Ishikawa (cell line): ENCODE measurements around the gene SNRPB2.

ENCODE experiments used
- CEBPB ChIP-seq: IDR thresholded peaks from 2 replicates; pipeline ENCODE4 v1.6.1; 2012
- CREB1 ChIP-seq: IDR thresholded peaks from 2 replicates; pipeline ENCODE4 v1.6.1; 2012; ENCODE audit warnings: low read depth
- EGR1 ChIP-seq: IDR thresholded peaks from 2 replicates; pipeline ENCODE4 v1.6.1; 2012
- EP300 ChIP-seq: IDR thresholded peaks from 2 replicates; pipeline ENCODE4 v1.6.1; 2012; ENCODE audit warnings: borderline replicate concordance
- FOXM1 ChIP-seq: IDR thresholded peaks from 2 replicates; pipeline ENCODE4 v1.6.1; 2012; ENCODE audit warnings: low read depth, borderline replicate concordance
- NFIC ChIP-seq: IDR thresholded peaks from 2 replicates; pipeline ENCODE4 v1.6.1; 2012
- RAD21 ChIP-seq: IDR thresholded peaks from 2 replicates; pipeline ENCODE4 v1.6.1; 2012; ENCODE audit warnings: low read depth
- TAF1 ChIP-seq: IDR thresholded peaks from 2 replicates; pipeline ENCODE4 v1.6.1; 2012; ENCODE audit warnings: low read depth, mild to moderate bottlenecking
- TCF12 ChIP-seq: IDR thresholded peaks from 2 replicates; pipeline ENCODE4 v1.6.1; 2012; ENCODE audit warnings: low read depth
- TEAD4 ChIP-seq: IDR thresholded peaks from 2 replicates; pipeline ENCODE4 v1.6.1; 2012
- USF1 ChIP-seq: IDR thresholded peaks from 2 replicates; pipeline ENCODE4 v1.6.1; 2012
- YY1 ChIP-seq: IDR thresholded peaks from 2 replicates; pipeline ENCODE4 v1.6.1; 2012; ENCODE audit warnings: low read depth
- ZBTB7A ChIP-seq: IDR thresholded peaks from 2 replicates; pipeline ENCODE4 v1.6.1; 2012; ENCODE audit warnings: low read depth
- TF ChIP-seq, protein P1 (sequence below): IDR thresholded peaks from 2 replicates; pipeline ENCODE4 v1.6.1; 2012; ENCODE audit warnings: low read depth, mild to moderate bottlenecking
- TF ChIP-seq, protein P2 (sequence below): IDR thresholded peaks from 2 replicates; pipeline ENCODE4 v1.6.1; 2012

The SNRPB2 gene

DNA sequence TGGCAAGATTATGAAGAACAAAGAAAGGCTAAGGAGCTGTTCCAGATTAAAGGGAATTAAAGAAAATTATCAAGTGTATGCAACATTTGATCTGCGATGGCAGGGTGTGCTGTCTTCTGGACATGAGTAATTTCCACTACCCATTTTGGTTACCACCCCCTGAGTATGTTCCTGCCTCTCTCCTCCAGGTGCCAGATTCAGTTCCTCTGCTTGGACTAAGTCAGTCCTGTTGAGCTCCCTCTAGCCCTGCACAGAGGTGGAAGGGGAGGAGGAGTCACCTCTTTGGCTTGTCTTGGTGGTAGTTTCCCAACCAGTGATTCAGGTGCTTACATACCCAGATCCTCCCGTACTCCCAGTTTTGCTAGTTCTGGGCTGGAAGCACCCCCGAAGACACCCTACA lies 22.2 kb upstream of the SNRPB2 start:
- TF ChIP-seq CEBPB (no peak), FOXM1 (no peak), EGR1 (no peak), CREB1 (no peak), TCF12 (no peak)
- TF ChIP-seq, protein P1, sequence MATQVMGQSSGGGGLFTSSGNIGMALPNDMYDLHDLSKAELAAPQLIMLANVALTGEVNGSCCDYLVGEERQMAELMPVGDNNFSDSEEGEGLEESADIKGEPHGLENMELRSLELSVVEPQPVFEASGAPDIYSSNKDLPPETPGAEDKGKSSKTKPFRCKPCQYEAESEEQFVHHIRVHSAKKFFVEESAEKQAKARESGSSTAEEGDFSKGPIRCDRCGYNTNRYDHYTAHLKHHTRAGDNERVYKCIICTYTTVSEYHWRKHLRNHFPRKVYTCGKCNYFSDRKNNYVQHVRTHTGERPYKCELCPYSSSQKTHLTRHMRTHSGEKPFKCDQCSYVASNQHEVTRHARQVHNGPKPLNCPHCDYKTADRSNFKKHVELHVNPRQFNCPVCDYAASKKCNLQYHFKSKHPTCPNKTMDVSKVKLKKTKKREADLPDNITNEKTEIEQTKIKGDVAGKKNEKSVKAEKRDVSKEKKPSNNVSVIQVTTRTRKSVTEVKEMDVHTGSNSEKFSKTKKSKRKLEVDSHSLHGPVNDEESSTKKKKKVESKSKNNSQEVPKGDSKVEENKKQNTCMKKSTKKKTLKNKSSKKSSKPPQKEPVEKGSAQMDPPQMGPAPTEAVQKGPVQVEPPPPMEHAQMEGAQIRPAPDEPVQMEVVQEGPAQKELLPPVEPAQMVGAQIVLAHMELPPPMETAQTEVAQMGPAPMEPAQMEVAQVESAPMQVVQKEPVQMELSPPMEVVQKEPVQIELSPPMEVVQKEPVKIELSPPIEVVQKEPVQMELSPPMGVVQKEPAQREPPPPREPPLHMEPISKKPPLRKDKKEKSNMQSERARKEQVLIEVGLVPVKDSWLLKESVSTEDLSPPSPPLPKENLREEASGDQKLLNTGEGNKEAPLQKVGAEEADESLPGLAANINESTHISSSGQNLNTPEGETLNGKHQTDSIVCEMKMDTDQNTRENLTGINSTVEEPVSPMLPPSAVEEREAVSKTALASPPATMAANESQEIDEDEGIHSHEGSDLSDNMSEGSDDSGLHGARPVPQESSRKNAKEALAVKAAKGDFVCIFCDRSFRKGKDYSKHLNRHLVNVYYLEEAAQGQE = no peak

DNA sequence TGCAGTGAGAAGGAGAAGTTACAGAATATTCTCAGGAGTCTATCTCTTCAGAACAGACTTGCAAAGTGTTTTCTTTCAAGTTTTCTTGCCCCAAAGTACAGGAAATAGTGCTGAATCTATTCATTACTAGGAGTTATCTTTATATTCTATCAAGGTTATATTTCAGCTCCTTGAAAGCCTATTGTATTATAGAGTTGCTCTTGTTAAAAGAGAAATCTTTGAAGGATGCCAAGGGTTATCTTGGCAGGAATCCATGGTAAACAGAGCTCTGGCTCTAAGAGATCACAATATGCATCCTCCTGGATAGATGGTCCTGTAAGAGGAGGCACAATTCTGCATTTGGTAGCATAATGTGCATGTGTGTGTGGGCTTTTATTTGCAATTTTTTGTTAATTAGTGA lies 21.2 kb upstream of the SNRPB2 start:
- TF ChIP-seq TCF12 = no peak
- no peak for TF ChIP-seq TAF1
- TF ChIP-seq, protein P2, sequence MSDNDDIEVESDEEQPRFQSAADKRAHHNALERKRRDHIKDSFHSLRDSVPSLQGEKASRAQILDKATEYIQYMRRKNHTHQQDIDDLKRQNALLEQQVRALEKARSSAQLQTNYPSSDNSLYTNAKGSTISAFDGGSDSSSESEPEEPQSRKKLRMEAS = no peak
- TF ChIP-seq USF1 = no peak

- TF ChIP-seq YY1 (no peak), USF1 (no peak), TEAD4 (no peak), TAF1 (no peak), CEBPB (no peak), ZBTB7A (no peak), TCF12 (no peak), EGR1 (no peak), RAD21 (no peak), FOXM1 (no peak), NFIC (no peak), EP300 (no peak), CREB1 (no peak)
- TF ChIP-seq, protein P2 = no peak
- TF ChIP-seq, protein P1 = no peak
Observed at GRCh38 chr20:16709017-16709416, 20.8 kb upstream of the SNRPB2 start.

DNA sequence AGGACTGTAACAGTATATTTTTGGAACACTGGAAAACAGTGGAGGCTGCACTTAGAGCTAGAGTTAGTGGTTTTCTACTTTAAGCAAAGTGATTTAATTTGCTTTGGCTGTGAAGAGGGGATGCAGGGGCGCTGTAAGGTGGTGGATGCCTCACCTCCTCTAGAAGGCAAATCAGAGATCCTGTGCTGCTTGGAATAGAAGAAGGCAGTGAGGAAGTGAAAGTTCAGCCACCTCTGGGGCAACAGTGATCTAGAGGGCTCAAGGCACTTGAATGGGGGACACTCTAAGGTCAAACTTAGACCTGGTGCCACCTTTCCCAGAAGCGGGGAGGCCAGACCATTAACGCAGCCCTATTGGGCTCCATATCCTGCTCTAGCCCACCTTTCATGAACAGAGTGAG lies 19.0 kb upstream of the SNRPB2 start:
- no peak for TF ChIP-seq FOXM1
- TF ChIP-seq TEAD4 = no peak
- TF ChIP-seq, protein P1 = no peak
- no peak for TF ChIP-seq CEBPB
- no peak for TF ChIP-seq ZBTB7A
- TF ChIP-seq YY1 = no peak
- no peak for TF ChIP-seq CREB1
- no peak for TF ChIP-seq EP300
- no peak for TF ChIP-seq TCF12

GRCh38 chr20:16711661-16712258 lies 18.1 kb upstream of the SNRPB2 start:
- peak; percentile 58; the same call in 1 of the 2 replicates for TF ChIP-seq CEBPB
- TF ChIP-seq, protein P1 = no peak
